Measurements from ENCODE around the gene SLC15A4. TPM values are rescaled to one million over a fixed set of nuclear protein-coding genes. Genes with fewer than 3 reads are reported as not detected.

The SLC15A4 gene
- total and polyA plus RNA-seq, 4 experiments from 2014 or later = 2.0 to 14.6 (median 10.0) TPM

DNA sequence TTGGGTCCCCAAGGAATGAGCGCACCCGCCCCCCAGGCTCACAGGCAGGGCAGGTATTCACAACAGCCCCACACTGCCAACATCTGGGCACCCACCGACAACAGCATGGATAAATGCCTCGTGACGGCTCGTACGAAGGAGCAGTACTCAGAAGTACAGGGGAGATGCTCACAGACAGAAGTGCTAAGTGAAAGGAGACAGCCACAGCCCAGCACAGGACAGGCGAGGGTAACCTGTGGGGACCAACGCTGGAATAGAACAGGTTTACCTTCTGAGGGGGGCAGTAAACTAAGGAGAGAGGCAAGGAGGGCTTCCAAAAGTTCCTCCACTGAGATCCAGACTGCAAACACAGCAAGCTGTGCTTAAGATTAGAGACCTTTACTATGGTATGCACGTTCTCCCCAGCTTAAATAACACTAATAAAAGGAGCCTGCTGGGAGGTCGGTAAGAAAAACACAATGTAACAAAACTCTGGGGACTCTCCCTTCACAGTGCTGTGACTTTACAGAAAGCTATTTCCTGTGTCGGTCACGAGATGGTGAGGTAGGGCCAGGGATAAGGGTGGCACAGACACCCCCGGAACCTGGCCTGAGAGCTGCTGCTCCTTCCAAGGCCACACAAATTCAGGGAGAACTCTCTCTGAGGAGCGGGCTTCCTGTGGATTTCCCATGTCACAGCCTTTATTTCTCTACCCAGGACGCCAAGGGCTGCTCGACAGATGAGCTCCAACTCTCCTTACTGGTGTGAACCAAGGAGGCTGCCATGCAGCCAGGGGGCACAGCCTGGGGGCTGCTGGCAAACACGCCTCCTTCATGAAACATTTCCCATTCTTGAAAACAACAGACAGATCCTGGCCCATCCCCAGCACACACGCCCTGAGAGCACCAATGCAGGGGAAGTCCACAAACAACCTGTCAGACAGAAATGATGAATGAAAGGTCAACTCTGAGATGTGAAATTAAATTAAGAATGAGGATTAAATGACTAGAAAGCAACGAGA, 26.3 kb downstream of the SLC15A4 start:
- no peak for DNase-seq
- Histone ChIP-seq H3K9me3 (ENCODE audit: control insufficient read depth in 1 of 2, low read length in 2 of 2) (no peaks in the 10 kb centered on the region), H3K27me3 (ENCODE audit: insufficient read depth, low read length) (no peaks in the 10 kb centered on the region), H3K4me3 (ENCODE audit: low read length in 2 of 2) (no peak overlapping the region), H3K36me3 (ENCODE audit: insufficient read depth, low read length) (peaks cover 32% of the 10 kb centered on the region), H3K4me1 (ENCODE audit: insufficient read depth, low read length) (no peaks in the 10 kb centered on the region), H3K27ac (ENCODE audit: low read depth, low read length) (peak overlapping the region; percentile 23)
- Mint-ChIP-seq H3K4me3 (peak overlapping the region in 1 of 8 donors; percentile 49), H3K27me3 (no peaks in the 10 kb centered on the region), H3K4me1 (peaks cover 4 to 28% (median 17%) of the 10 kb centered on the region in 4 donors), H3K36me3 (peaks cover 79 to 85% of the 10 kb centered on the region in 2 donors), H3K27ac (peak overlapping the region in 6 of 7 donors; percentile 6 to 90 (median 54)), H3K9me3 (no peaks in the 10 kb centered on the region)
- POLR2A ChIA-PET (ENCODE audit: partially characterized antibody) = no interaction called here
- intact Hi-C loops (cut with micrococcal nuclease) = no loop called here
- CTCF ChIA-PET (ENCODE audit: partially characterized antibody) = interaction anchor here (1.1 kb wide), 1 partner anchor 8 kb away, joined by 3 read pairs; no protein-coding TSS in a partner anchor

DNA sequence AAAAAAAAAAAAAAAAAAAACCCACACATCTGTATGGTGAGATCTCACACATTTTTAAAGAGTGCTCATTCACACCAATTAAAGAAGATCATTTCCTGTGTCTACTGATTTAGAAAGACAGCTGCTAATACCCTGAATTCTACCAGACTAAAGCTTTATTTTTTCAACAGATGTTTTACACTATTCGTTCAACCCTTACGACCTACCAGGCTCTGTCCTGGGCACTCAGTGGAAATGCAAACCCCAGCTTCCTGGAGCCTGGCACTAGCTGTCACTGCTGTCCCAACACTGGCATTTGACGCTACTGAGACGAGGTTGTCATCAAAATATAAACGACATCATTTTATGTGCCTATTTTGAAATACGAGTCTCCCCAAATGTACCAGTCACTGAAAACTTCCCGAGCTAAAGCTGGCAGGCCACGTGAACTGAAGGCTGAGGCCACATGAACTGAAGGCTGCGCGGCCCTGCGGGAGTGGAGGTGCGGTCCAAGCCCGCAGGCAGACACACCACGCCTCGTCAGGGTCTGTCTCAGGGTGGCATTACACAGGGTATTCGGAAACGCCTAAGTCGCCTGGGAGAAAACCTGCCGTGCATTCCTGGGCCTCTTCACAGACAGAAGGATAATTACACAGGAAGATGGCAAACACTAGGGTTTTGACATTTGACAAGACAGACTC, 27.2 kb downstream of the SLC15A4 start:
- peaks cover 32% of the 10 kb centered on the region for H3K36me3 ChIP-seq (ENCODE audit: insufficient read depth, low read length)
- peak overlapping the region; percentile 23 for H3K27ac ChIP-seq (ENCODE audit: low read depth, low read length)
- ChIA-PET POLR2A (ENCODE audit: partially characterized antibody) (no interaction called here), CTCF (ENCODE audit: partially characterized antibody) (interaction anchor here (1.1 kb wide), 1 partner anchor 9 kb away, joined by 3 read pairs; no protein-coding TSS in a partner anchor)
- H3K9me3 Mint-ChIP-seq = no peaks in the 10 kb centered on the region
- peaks cover 4 to 27% (median 17%) of the 10 kb centered on the region in 4 donors for H3K4me1 Mint-ChIP-seq
- H3K4me3 ChIP-seq (ENCODE audit: low read length in 2 of 2) = no peak overlapping the region
- H3K27me3 Mint-ChIP-seq = no peaks in the 10 kb centered on the region
- no peaks in the 10 kb centered on the region for H3K4me1 ChIP-seq (ENCODE audit: insufficient read depth, low read length)
- no peak for DNase-seq
- H3K9me3 ChIP-seq (ENCODE audit: control insufficient read depth in 1 of 2, low read length in 2 of 2) = no peaks in the 10 kb centered on the region
- H3K36me3 Mint-ChIP-seq = peaks cover 82 to 84% of the 10 kb centered on the region in 2 donors
- H3K27ac Mint-ChIP-seq = peak overlapping the region in 3 of 7 donors; percentile 23 to 90 (median 48)
- intact Hi-C loops (cut with micrococcal nuclease) = no loop called here
- no peaks in the 10 kb centered on the region for H3K27me3 ChIP-seq (ENCODE audit: insufficient read depth, low read length)
- peak overlapping the region in 3 of 8 donors; percentile 6 to 17 (median 10) for H3K4me3 Mint-ChIP-seq

DNA sequence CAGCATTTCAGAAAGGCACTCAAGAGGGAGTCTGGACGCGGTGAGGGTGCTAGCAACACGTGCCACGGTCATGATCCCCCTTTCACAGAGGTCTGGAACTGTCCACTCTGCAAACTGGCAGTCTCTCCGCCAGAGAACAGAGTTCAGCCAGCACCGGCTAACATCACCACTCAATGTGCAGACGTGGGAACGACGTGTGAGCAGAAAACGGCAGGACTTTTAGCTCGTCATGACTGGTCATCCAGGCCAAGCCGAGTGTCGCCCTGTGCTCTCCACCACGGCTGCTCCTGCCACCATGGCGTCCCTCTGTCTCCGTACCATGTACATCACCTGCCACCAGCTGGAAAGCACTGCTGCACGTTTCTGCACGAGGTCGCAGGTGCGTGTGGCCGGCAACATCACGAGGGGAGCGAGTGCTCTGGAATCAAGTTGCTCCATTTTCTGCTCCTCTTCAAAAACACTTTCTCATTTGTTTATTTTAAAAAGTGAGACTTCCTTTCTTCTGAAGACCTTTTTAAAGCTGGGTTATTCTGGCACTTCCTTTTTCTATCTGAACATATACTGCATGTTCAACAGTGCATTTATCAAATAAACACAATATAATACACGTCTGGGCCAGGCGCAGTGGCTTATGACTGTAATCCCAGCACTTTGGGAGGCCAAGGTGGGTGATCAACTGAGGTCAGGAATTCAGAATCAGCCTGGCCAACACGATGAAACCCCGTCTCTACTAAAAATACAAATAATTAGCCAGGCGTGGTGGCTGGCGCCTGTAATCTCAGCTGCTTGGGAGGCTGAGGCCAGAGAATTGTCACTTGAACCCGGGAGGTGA, 28.0 kb downstream of the SLC15A4 start:
- H3K27ac ChIP-seq (ENCODE audit: low read depth, low read length) = no peak overlapping the region
- Mint-ChIP-seq H3K27me3 (no peaks in the 10 kb centered on the region), H3K4me3 (peak overlapping the region in 4 of 8 donors; percentile 10 to 63 (median 28)), H3K9me3 (no peaks in the 10 kb centered on the region), H3K36me3 (peaks cover 76 to 79% of the 10 kb centered on the region in 2 donors), H3K4me1 (peaks cover 4 to 27% (median 16%) of the 10 kb centered on the region in 4 donors), H3K27ac (peak overlapping the region in 3 of 7 donors; percentile 5 to 83 (median 48))
- no peak overlapping the region for H3K4me3 ChIP-seq (ENCODE audit: low read length in 2 of 2)
- POLR2A ChIA-PET (ENCODE audit: partially characterized antibody) = no interaction called here
- H3K9me3 ChIP-seq (ENCODE audit: control insufficient read depth in 1 of 2, low read length in 2 of 2) = no peaks in the 10 kb centered on the region
- CTCF ChIA-PET (ENCODE audit: partially characterized antibody) = interaction anchor here (1.1 kb wide), 1 partner anchor 10 kb away, joined by 3 read pairs; no protein-coding TSS in a partner anchor
- intact Hi-C loops (cut with micrococcal nuclease) = no loop called here
- no peaks in the 10 kb centered on the region for H3K27me3 ChIP-seq (ENCODE audit: insufficient read depth, low read length)
- no peak for DNase-seq
- H3K36me3 ChIP-seq (ENCODE audit: insufficient read depth, low read length) = peaks cover 31% of the 10 kb centered on the region
- no peaks in the 10 kb centered on the region for H3K4me1 ChIP-seq (ENCODE audit: insufficient read depth, low read length)

DNA sequence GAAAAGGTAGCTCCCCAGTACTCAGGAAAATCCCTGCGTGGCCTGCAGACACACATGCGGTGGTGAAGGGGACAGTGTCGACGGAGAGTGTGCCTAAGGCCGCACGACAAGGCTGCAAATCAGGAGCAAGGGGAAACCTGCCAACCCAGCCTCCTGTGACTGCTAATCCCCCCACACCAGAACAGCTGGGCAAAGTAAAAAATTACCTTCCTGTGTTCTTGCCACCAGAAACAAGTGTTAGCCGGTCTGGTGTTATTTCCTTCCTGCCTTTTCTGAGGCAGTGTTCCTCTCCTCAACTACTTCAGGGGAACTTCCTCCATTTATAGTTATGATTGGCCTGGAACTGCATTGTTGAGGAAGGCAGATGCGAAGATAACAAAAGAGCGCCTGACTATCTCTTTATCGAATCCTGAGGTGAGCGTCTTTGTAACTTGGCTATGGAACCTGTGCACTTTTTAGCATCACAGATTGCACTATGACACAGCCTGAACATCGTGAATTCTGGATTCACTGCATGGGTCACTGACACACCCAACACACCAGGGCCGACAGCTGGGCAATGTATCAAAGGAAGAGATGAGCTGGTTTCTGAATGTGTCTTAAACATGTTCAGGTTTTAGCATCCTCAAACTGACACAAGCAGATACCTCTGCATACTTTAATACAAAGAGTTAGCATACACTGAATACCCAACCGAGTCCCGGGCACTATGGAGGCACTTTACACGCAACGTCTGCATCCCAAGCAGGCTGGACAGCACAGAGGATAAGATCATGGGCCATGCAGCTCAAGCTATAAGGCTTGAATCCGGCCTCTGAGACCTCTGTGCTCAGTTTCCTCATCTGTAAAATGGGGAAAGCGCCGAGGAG, 28.9 kb downstream of the SLC15A4 start:
- no peaks in the 10 kb centered on the region for H3K27me3 Mint-ChIP-seq
- no peak overlapping the region for H3K27ac ChIP-seq (ENCODE audit: low read depth, low read length)
- H3K4me3 Mint-ChIP-seq = peak overlapping the region in 4 of 8 donors; percentile 3 to 63 (median 59)
- no peak for DNase-seq
- H3K9me3 ChIP-seq (ENCODE audit: control insufficient read depth in 1 of 2, low read length in 2 of 2) = no peaks in the 10 kb centered on the region
- intact Hi-C loops (cut with micrococcal nuclease) = no loop called here
- H3K9me3 Mint-ChIP-seq = no peaks in the 10 kb centered on the region
- H3K36me3 ChIP-seq (ENCODE audit: insufficient read depth, low read length) = peaks cover 24% of the 10 kb centered on the region
- H3K4me1 ChIP-seq (ENCODE audit: insufficient read depth, low read length) = no peaks in the 10 kb centered on the region
- H3K27me3 ChIP-seq (ENCODE audit: insufficient read depth, low read length) = no peaks in the 10 kb centered on the region
- peaks cover 68 to 70% of the 10 kb centered on the region in 2 donors for H3K36me3 Mint-ChIP-seq
- H3K4me1 Mint-ChIP-seq = peaks cover 4 to 27% (median 16%) of the 10 kb centered on the region in 4 donors
- peak overlapping the region in 5 of 7 donors; percentile 42 to 83 (median 77) for H3K27ac Mint-ChIP-seq
- H3K4me3 ChIP-seq (ENCODE audit: low read length in 2 of 2) = no peak overlapping the region
- CTCF ChIA-PET (ENCODE audit: partially characterized antibody) = no interaction called here
- POLR2A ChIA-PET (ENCODE audit: partially characterized antibody) = no interaction called here

DNA sequence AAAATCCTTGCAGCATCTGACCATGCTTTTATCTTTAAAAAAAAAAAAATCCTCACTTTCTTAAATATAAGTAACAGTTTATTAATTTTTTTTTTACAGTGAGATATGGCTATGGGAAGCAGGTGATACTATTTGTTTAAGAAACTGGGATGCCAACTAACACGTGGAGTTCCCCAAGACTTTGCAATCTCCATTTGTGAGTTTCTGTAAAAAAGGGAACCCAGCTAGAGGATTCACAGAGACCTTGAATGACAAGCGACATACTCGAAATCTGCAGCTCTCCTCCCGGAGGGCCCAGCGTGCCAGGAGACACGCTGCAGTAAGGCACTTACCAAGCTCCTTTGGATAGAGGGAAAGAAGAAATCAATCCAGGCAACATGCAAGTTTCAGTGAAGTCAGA, 30.1 kb downstream of the SLC15A4 start:
- H3K27ac Mint-ChIP-seq = peak overlapping the region in 4 of 7 donors; percentile 42 to 87 (median 63)
- CTCF ChIA-PET (ENCODE audit: partially characterized antibody) = interaction anchor here (0.7 kb wide), 1 partner anchor 12 kb away, joined by 3 read pairs; no protein-coding TSS in a partner anchor

DNA sequence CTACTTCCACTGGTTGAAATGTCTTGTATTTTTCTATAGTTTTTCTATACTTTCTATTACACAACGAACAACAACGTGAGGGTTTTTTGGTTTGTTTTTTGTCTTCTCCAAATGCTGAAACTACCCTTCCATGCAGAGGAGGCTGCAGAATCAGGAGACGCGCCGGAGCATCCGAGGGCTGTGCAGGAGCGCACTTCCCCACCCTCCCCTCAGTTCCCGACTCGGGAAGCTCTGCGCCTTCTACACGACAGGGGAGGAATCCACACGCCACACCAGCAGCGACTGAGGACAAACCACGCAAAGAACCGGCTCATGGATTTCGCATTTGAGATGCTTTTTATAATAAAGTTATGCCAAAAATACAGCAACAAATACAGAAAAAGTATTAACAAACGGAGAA, 30.9 kb downstream of the SLC15A4 start:
- no peaks in the 10 kb centered on the region for H3K9me3 Mint-ChIP-seq
- intact Hi-C loops (cut with micrococcal nuclease) = no loop called here
- H3K36me3 Mint-ChIP-seq = peaks cover 50 to 53% of the 10 kb centered on the region in 2 donors
- Histone ChIP-seq H3K36me3 (ENCODE audit: insufficient read depth, low read length) (peaks cover 17% of the 10 kb centered on the region), H3K4me3 (ENCODE audit: low read length in 2 of 2) (no peak overlapping the region), H3K27me3 (ENCODE audit: insufficient read depth, low read length) (no peaks in the 10 kb centered on the region), H3K4me1 (ENCODE audit: insufficient read depth, low read length) (no peaks in the 10 kb centered on the region), H3K9me3 (ENCODE audit: control insufficient read depth in 1 of 2, low read length in 2 of 2) (no peaks in the 10 kb centered on the region), H3K27ac (ENCODE audit: low read depth, low read length) (no peak overlapping the region)
- H3K27ac Mint-ChIP-seq = peak overlapping the region in 1 of 7 donors; percentile 2
- DNase-seq = no peak
- H3K27me3 Mint-ChIP-seq = no peaks in the 10 kb centered on the region
- CTCF ChIA-PET (ENCODE audit: partially characterized antibody) = interaction anchor here (0.7 kb wide), 1 partner anchor 11 kb away, joined by 3 read pairs; no protein-coding TSS in a partner anchor
- POLR2A ChIA-PET (ENCODE audit: partially characterized antibody) = no interaction called here
- peaks cover 4 to 27% (median 16%) of the 10 kb centered on the region in 4 donors for H3K4me1 Mint-ChIP-seq
- H3K4me3 Mint-ChIP-seq = no peak overlapping the region

More for the DNA sequence above, 30.1 kb downstream of the SLC15A4 start:
- DNase-seq = no peak
- H3K4me3 ChIP-seq (ENCODE audit: low read length in 2 of 2) = no peak overlapping the region
- intact Hi-C loops (cut with micrococcal nuclease) = no loop called here
- POLR2A ChIA-PET (ENCODE audit: partially characterized antibody) = no interaction called here
- no peak overlapping the region for H3K4me3 Mint-ChIP-seq
- H3K27me3 ChIP-seq (ENCODE audit: insufficient read depth, low read length) = no peaks in the 10 kb centered on the region
- peaks cover 4 to 27% (median 16%) of the 10 kb centered on the region in 4 donors for H3K4me1 Mint-ChIP-seq
- peaks cover 58 to 61% of the 10 kb centered on the region in 2 donors for H3K36me3 Mint-ChIP-seq
- H3K36me3 ChIP-seq (ENCODE audit: insufficient read depth, low read length) = peaks cover 24% of the 10 kb centered on the region
- H3K9me3 ChIP-seq (ENCODE audit: control insufficient read depth in 1 of 2, low read length in 2 of 2) = no peaks in the 10 kb centered on the region
- H3K27me3 Mint-ChIP-seq = no peaks in the 10 kb centered on the region
- H3K9me3 Mint-ChIP-seq = no peaks in the 10 kb centered on the region
- H3K27ac ChIP-seq (ENCODE audit: low read depth, low read length) = no peak overlapping the region
- no peaks in the 10 kb centered on the region for H3K4me1 ChIP-seq (ENCODE audit: insufficient read depth, low read length)
